Measurements from ENCODE around the gene CD19. TPM values are rescaled to one million over a fixed set of nuclear protein-coding genes. Genes with fewer than 3 reads are reported as not detected.
"Not testable (repeated sequence)": the region's sequence is repeated elsewhere in the genome, so short reads cannot be mapped to it uniquely, and the experiment has no call there.

Gene CD19
- polyA plus RNA-seq (2013, experiment 1 of 2), result not detected
- not detected for polyA plus RNA-seq (2013, experiment 2 of 2)

GRCh38 chr16:28931801-28932225 lies at the start of gene CD19:
CD19 (plus strand) TSS chr16:28931971; CDS start chr16:28932001, 30 bp downstream.
- Histone ChIP-seq H3K4me1 (ENCODE audit: insufficient read depth, low read length) (peaks cover 3% of the 10 kb centered on the region; the same call in 1 of the 2 replicates), H3K4me3 (ENCODE audit: low read length) (no peak within 1 kb of the TSS), H3K27ac (ENCODE audit: low read depth, low read length) (0 out of 2 replicates have a peak within 1 kb of the TSS, but pooled peaks have one; percentile 35), H3K9me3 (ENCODE audit: insufficient read depth, low read depth, low read length) (no peaks in the 10 kb centered on the region), H3K36me3 (ENCODE audit: insufficient read depth, low read length) (no peaks in the 10 kb centered on the region), H3K9ac (ENCODE audit: low read depth, low read length) (0 out of 2 replicates have a peak within 1 kb of the TSS, but pooled peaks have one; percentile 28), H3K27me3 (ENCODE audit: insufficient read depth, low read length) (no peaks in the 10 kb centered on the region)
- WGBS, result 89% methylated on average over 8 of the region's 10 CpGs

- 61% methylated on average over 24 of the region's 24 CpGs for WGBS
- Histone ChIP-seq H3K36me3 (ENCODE audit: insufficient read depth, low read length) (no peaks in the 10 kb centered on the region), H3K4me3 (ENCODE audit: low read length) (no peak overlapping the region), H3K9ac (ENCODE audit: low read depth, low read length) (no peak overlapping the region), H3K4me1 (ENCODE audit: insufficient read depth, low read length) (peaks cover 24% of the 10 kb centered on the region), H3K9me3 (ENCODE audit: insufficient read depth, low read depth, low read length) (no peaks in the 10 kb centered on the region), H3K27me3 (ENCODE audit: insufficient read depth, low read length) (peaks cover 11% of the 10 kb centered on the region), H3K27ac (ENCODE audit: low read depth, low read length) (no peak overlapping the region; the same call in 1 of the 2 replicates)
Measured at GRCh38 chr16:28882551-28883160, 49.1 kb upstream of the CD19 start.

GRCh38 chr16:28883221-28883996 lies 48.4 kb upstream of the CD19 start:
- Histone ChIP-seq H3K36me3 (ENCODE audit: insufficient read depth, low read length) (no peaks in the 10 kb centered on the region), H3K9ac (ENCODE audit: low read depth, low read length) (no peak overlapping the region), H3K27ac (ENCODE audit: low read depth, low read length) (peak overlapping the region; percentile 30; the same call in 1 of the 2 replicates), H3K27me3 (ENCODE audit: insufficient read depth, low read length) (peaks cover 11% of the 10 kb centered on the region), H3K4me3 (ENCODE audit: low read length) (no peak overlapping the region), H3K4me1 (ENCODE audit: insufficient read depth, low read length) (peaks cover 24% of the 10 kb centered on the region), H3K9me3 (ENCODE audit: insufficient read depth, low read depth, low read length) (no peaks in the 10 kb centered on the region)
- 76% methylated on average over 25 of the region's 25 CpGs for WGBS

- H3K9ac ChIP-seq (ENCODE audit: low read depth, low read length), result no peak overlapping the region
- no peaks in the 10 kb centered on the region for H3K9me3 ChIP-seq (ENCODE audit: insufficient read depth, low read depth, low read length)
- no peaks in the 10 kb centered on the region for H3K36me3 ChIP-seq (ENCODE audit: insufficient read depth, low read length)
- H3K4me1 ChIP-seq (ENCODE audit: insufficient read depth, low read length), result peaks cover 20% of the 10 kb centered on the region
- no peak overlapping the region for H3K27ac ChIP-seq (ENCODE audit: low read depth, low read length)
- H3K27me3 ChIP-seq (ENCODE audit: insufficient read depth, low read length), result peaks cover 11% of the 10 kb centered on the region
- no peak overlapping the region for H3K4me3 ChIP-seq (ENCODE audit: low read length)
- 92% methylated on average over 6 of the region's 6 CpGs for WGBS
Measured at GRCh38 chr16:28884045-28884444, 47.7 kb upstream of the CD19 start.

GRCh38 chr16:28886945-28887344 lies 44.8 kb upstream of the CD19 start:
- H3K4me3 ChIP-seq (ENCODE audit: low read length), result no peak overlapping the region
- WGBS, result 79% methylated on average over 10 of the region's 10 CpGs
- H3K4me1 ChIP-seq (ENCODE audit: insufficient read depth, low read length), result peaks cover 14% of the 10 kb centered on the region
- H3K36me3 ChIP-seq (ENCODE audit: insufficient read depth, low read length), result no peaks in the 10 kb centered on the region
- no peaks in the 10 kb centered on the region for H3K9me3 ChIP-seq (ENCODE audit: insufficient read depth, low read depth, low read length)
- no peak overlapping the region for H3K27ac ChIP-seq (ENCODE audit: low read depth, low read length)
- no peak overlapping the region for H3K9ac ChIP-seq (ENCODE audit: low read depth, low read length)
- no peaks in the 10 kb centered on the region for H3K27me3 ChIP-seq (ENCODE audit: insufficient read depth, low read length)

GRCh38 chr16:28890355-28890754 lies 41.4 kb upstream of the CD19 start:
- H3K4me1 ChIP-seq (ENCODE audit: insufficient read depth, low read length); H3K27ac ChIP-seq (ENCODE audit: low read depth, low read length); H3K9me3 ChIP-seq (ENCODE audit: insufficient read depth, low read depth, low read length); H3K27me3 ChIP-seq (ENCODE audit: insufficient read depth, low read length); H3K36me3 ChIP-seq (ENCODE audit: insufficient read depth, low read length); H3K4me3 ChIP-seq (ENCODE audit: low read length); H3K9ac ChIP-seq (ENCODE audit: low read depth, low read length): not testable (repeated sequence)
- 94% methylated on average over 5 of the region's 5 CpGs for WGBS

DNA sequence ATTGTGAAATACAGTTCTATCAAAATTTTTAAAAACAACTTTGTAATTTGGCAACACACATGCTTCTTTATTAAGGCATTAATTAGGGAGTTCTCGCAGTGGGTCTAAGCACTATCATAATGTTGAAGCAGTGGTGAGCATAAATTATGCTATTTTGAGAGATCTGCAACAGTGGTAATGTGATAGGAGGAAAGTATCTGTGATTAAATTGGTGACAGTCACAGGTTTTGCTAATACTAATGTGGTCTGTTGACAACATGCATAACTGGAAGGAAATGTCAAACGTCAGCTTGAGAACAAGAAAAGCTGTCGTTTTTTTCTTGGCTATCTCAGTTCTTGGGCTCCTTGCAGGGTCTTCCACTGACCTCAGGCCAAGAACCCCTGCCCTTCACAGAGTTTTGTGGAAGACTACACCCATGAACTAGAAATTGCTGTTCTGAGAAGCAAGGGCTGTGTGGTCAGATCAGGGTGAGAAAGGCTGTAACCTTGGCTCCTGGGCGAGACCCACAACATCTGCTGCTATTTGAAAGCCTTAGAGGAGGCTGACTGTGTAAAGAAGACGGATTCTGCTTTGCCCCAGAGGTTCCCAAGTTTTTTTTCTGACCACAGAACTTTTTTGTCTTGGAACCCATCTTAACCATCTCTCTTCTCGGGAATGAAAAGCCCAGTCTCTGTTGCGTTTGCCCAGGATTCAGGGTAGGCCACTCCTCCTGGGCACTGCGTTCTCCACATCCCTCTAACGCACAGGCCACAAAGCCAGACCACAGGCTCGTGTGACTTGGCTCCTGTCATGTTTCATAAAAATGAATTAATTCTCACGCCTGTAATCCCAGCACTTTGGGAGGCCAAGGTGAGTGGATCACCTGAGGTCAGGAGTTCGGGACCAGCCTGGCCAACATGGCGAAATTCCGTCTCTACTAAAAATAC lies 39.5 kb upstream of the CD19 start:
- Histone ChIP-seq H3K36me3 (ENCODE audit: insufficient read depth, low read length) (no peaks in the 10 kb centered on the region), H3K9ac (ENCODE audit: low read depth, low read length) (no peak overlapping the region), H3K4me1 (ENCODE audit: insufficient read depth, low read length) (no peaks in the 10 kb centered on the region), H3K9me3 (ENCODE audit: insufficient read depth, low read depth, low read length) (no peaks in the 10 kb centered on the region), H3K27ac (ENCODE audit: low read depth, low read length) (no peak overlapping the region), H3K4me3 (ENCODE audit: low read length) (no peak overlapping the region), H3K27me3 (ENCODE audit: insufficient read depth, low read length) (no peaks in the 10 kb centered on the region)
- 90% methylated on average over 14 of the region's 14 CpGs for WGBS

DNA sequence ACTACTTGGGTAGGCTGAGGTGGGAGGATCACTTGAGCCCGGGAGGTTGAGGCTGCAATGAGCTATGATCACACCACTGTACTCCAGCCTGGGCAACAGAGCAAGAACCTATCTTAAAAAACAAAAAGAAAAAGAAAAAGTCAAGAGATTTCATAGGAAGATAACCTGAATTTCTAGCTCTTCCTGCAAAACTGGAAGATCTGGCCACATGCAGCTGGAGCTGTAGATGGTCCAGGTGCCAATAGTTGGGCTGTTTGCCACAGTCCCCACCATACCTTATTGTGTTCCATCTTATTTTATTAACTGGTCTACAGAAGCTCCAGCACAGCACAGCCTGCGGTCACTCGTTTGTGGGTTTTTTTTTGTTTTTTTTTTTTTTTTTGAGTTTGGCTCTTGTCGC lies 38.5 kb upstream of the CD19 start:
- Histone ChIP-seq H3K9ac (ENCODE audit: low read depth, low read length) (no peak overlapping the region), H3K36me3 (ENCODE audit: insufficient read depth, low read length) (no peaks in the 10 kb centered on the region), H3K27me3 (ENCODE audit: insufficient read depth, low read length) (no peaks in the 10 kb centered on the region), H3K4me1 (ENCODE audit: insufficient read depth, low read length) (no peaks in the 10 kb centered on the region), H3K27ac (ENCODE audit: low read depth, low read length) (no peak overlapping the region), H3K4me3 (ENCODE audit: low read length) (no peak overlapping the region), H3K9me3 (ENCODE audit: insufficient read depth, low read depth, low read length) (no peaks in the 10 kb centered on the region)
- WGBS, result 87% methylated on average over 4 of the region's 4 CpGs

DNA sequence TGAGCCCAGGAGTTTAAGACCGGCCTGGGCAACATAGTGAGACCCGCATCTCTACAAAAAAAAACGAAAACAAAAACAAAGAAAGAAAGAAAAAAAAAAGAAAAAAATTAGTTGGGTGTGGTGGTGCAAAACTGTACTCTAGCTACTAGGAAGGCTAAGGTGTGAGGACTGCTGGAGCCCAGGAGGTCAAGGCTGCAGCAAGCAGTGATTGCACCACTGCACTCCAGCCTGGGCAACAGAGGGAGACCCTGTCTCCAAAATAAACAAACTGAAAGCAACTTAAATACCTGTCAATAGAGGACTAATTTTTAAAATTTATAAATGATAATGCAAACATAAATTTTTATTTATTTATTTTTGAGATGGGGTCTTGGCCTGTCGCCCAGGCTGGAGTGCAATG lies 36.2 kb upstream of the CD19 start:
- Histone ChIP-seq H3K27ac (ENCODE audit: low read depth, low read length) (no peak overlapping the region), H3K36me3 (ENCODE audit: insufficient read depth, low read length) (no peaks in the 10 kb centered on the region), H3K4me3 (ENCODE audit: low read length) (no peak overlapping the region), H3K27me3 (ENCODE audit: insufficient read depth, low read length) (no peaks in the 10 kb centered on the region), H3K9ac (ENCODE audit: low read depth, low read length) (no peak overlapping the region), H3K4me1 (ENCODE audit: insufficient read depth, low read length) (no peaks in the 10 kb centered on the region), H3K9me3 (ENCODE audit: insufficient read depth, low read depth, low read length) (no peaks in the 10 kb centered on the region)
- 92% methylated on average over 4 of the region's 4 CpGs for WGBS

GRCh38 chr16:28897826-28898225 lies 33.9 kb upstream of the CD19 start:
- no peaks in the 10 kb centered on the region for H3K9me3 ChIP-seq (ENCODE audit: insufficient read depth, low read depth, low read length)
- H3K36me3 ChIP-seq (ENCODE audit: insufficient read depth, low read length), result no peaks in the 10 kb centered on the region
- H3K27ac ChIP-seq (ENCODE audit: low read depth, low read length), result no peak overlapping the region
- H3K4me3 ChIP-seq (ENCODE audit: low read length), result no peak overlapping the region
- H3K4me1 ChIP-seq (ENCODE audit: insufficient read depth, low read length), result no peaks in the 10 kb centered on the region
- 75% methylated on average over 4 of the region's 4 CpGs for whole genome bisulfite sequencing
- no peak overlapping the region for H3K9ac ChIP-seq (ENCODE audit: low read depth, low read length)
- H3K27me3 ChIP-seq (ENCODE audit: insufficient read depth, low read length), result no peaks in the 10 kb centered on the region

DNA sequence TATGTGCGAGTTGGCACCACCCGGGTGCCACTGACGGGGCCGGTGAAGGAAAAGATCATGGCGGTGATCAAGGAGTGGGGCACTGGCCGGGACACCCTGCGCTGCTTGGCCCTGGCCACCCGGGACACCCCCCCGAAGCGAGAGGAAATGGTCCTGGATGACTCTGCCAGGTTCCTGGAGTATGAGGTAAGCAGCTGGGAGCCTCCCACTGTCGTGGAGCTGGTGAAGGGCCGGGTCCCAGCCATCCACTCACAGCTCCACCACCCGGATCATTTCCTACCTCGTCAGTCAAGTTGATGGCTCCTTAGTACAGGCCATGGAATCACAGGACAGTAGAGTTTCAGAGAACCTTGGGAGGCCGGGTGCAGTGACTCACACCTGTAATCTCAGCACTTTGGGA lies 33.5 kb upstream of the CD19 start:
- Histone ChIP-seq H3K27ac (ENCODE audit: low read depth, low read length) (no peak overlapping the region), H3K9me3 (ENCODE audit: insufficient read depth, low read depth, low read length) (no peaks in the 10 kb centered on the region), H3K4me3 (ENCODE audit: low read length) (no peak overlapping the region), H3K9ac (ENCODE audit: low read depth, low read length) (no peak overlapping the region), H3K36me3 (ENCODE audit: insufficient read depth, low read length) (no peaks in the 10 kb centered on the region), H3K27me3 (ENCODE audit: insufficient read depth, low read length) (no peaks in the 10 kb centered on the region), H3K4me1 (ENCODE audit: insufficient read depth, low read length) (no peaks in the 10 kb centered on the region)
- WGBS, result 90% methylated on average over 15 of the region's 15 CpGs

Data from HUES64 (cell line).